Measurements from ENCODE around the gene IGIP. TPM values are rescaled to one million over a fixed set of nuclear protein-coding genes. Genes with fewer than 3 reads are reported as not detected.

The IGIP gene
- total and polyA plus RNA-seq, 2 donors (not counting 3 experiments of a cell fraction or from before 2014, with no cell fraction given) = 0.86 to 3.3 TPM

- dilution Hi-C loops (cut with MboI; ENCODE audit: extremely low pct_ligation_motif_present, low sequenced_read_pairs) = no loop called here
Observed at GRCh38 chr5:140112685-140113179, 13.0 kb upstream of the IGIP start.

More at GRCh38 chr5:140112685-140113179, 13.0 kb upstream of the IGIP start:
- no peak for TF ChIP-seq CTCF (IDR thresholded peaks at IDR 0.05; ENCODE audit: extremely low read depth in 1 of 2, insufficient read depth in 1 of 2, low read depth in 1 of 2, low read length in 2 of 2)
- TF ChIP-seq EZH2 (IDR thresholded peaks at IDR 0.05; ENCODE audit: borderline replicate concordance, low read depth, low read length, severe bottlenecking) = peak; percentile 61
- no peak for FAIRE-seq
- no peak overlapping the region for H2AFZ ChIP-seq (ENCODE audit: low read depth, low read length)
- DNase-seq (ENCODE audit: low read depth, low spot score) = no peak
- no TSS peak for BruUV-seq (replicated peaks)
- H3K79me2 ChIP-seq (ENCODE audit: control insufficient read depth, insufficient read depth, low read length) = peaks cover 17% of the 10 kb centered on the region
- no peaks in the 10 kb centered on the region for H3K9me3 ChIP-seq (replicated peaks; ENCODE audit: control insufficient read depth, insufficient read depth, low read length)
- H3K9ac ChIP-seq (replicated peaks; ENCODE audit: extremely low read depth, insufficient read depth, low read length) = no peak overlapping the region
- H3K4me2 ChIP-seq (ENCODE audit: insufficient read depth, low read length) = peak overlapping the region; percentile 53
- ChIA-PET CTCF (interaction anchor here (1.0 to 7.6 kb wide), 6 partner anchors 29 to 338 kb away, joined by 3 to 92 read pairs (median 3); no protein-coding TSS in a partner anchor), POLR2A (no interaction called here)
- no peaks in the 10 kb centered on the region for H3K36me3 ChIP-seq (ENCODE audit: control insufficient read depth in 2 of 2, extremely low read depth in 1 of 2, insufficient read depth in 2 of 2, low read length in 2 of 2)
- peak overlapping the region in 1 of 3 experiments; percentile 63 for H3K4me3 ChIP-seq (replicated peaks in 1 of 3; ENCODE audit: insufficient read depth in 1 of 3, low read depth in 1 of 3, low read length in 3 of 3)
- H3K27me3 ChIP-seq (ENCODE audit: control insufficient read depth in 2 of 2, insufficient read depth in 2 of 2, low read length in 2 of 2) = peaks cover 15 to 34% of the 10 kb centered on the region in 2 experiments
- H4K20me1 ChIP-seq (replicated peaks; ENCODE audit: control insufficient read depth, extremely low read depth, insufficient read depth, low read length) = peaks cover 3% of the 10 kb centered on the region
- H3K9me1 ChIP-seq (replicated peaks; ENCODE audit: control insufficient read depth, extremely low read depth, insufficient read depth, low read length) = no peaks in the 10 kb centered on the region
- no peak overlapping the region for H3K27ac ChIP-seq (ENCODE audit: insufficient read depth, low read depth, low read length)
- peaks cover 24% of the 10 kb centered on the region for H3K4me1 ChIP-seq (ENCODE audit: control insufficient read depth, extremely low read depth, insufficient read depth, low read length)
- intact Hi-C loops (cut with micrococcal nuclease) = no loop called here

Data from endothelial cell of umbilical vein (primary cell).